Measurements from ENCODE around the gene LRRIQ4.

DNA sequence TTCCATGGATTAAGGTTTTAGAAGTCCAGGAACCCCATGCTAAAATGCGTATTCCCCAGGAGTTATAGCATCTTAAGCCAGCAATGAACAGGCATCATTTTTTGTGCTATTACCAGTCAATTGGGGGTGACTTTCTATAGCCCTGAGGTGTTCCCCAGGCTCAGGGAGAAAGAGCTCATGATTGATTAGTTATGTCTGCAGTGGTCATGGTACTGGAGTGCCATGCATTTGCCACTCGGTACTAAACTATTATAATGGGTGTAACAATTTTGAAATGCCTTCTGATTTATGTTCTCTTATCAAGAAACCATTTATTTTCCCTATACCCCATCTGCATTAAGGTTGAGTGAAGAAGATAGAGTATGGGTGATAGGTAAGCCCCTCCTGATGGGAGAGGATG lies 45.1 kb downstream of the LRRIQ4 start:
- TF ChIP-seq, protein P1, sequence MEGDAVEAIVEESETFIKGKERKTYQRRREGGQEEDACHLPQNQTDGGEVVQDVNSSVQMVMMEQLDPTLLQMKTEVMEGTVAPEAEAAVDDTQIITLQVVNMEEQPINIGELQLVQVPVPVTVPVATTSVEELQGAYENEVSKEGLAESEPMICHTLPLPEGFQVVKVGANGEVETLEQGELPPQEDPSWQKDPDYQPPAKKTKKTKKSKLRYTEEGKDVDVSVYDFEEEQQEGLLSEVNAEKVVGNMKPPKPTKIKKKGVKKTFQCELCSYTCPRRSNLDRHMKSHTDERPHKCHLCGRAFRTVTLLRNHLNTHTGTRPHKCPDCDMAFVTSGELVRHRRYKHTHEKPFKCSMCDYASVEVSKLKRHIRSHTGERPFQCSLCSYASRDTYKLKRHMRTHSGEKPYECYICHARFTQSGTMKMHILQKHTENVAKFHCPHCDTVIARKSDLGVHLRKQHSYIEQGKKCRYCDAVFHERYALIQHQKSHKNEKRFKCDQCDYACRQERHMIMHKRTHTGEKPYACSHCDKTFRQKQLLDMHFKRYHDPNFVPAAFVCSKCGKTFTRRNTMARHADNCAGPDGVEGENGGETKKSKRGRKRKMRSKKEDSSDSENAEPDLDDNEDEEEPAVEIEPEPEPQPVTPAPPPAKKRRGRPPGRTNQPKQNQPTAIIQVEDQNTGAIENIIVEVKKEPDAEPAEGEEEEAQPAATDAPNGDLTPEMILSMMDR (IDR thresholded peaks at IDR 0.05), result no peak
- TF ChIP-seq EP300 (IDR thresholded peaks at IDR 0.05), result no peak
- no peak for TF ChIP-seq POLR2A (IDR thresholded peaks at IDR 0.05)
- TF ChIP-seq POLR2AphosphoS5 (IDR thresholded peaks at IDR 0.05), result no peak
